ENCODE data around the gene GNAO1.

DNA sequence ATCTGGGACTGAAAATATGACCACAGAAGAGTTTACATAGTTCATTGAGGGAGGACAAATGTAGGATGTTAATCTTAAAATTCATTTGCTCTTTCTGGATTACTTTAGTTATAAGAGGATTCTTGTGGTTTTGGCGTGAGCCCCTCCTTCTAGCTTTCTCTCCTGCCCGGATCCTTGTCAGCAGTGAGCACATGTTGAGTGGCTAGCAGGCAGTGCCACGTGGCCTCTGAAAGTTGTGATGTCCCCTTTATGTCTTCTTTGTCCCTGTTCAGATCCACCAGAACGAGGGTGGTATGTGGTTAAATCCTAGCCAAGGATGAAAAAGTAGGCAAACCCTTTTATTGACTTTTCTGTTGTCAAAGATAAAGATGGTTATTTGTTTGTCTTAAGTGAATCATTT, 83.8 kb downstream of the GNAO1 start:
- TF ChIP-seq, protein P1, sequence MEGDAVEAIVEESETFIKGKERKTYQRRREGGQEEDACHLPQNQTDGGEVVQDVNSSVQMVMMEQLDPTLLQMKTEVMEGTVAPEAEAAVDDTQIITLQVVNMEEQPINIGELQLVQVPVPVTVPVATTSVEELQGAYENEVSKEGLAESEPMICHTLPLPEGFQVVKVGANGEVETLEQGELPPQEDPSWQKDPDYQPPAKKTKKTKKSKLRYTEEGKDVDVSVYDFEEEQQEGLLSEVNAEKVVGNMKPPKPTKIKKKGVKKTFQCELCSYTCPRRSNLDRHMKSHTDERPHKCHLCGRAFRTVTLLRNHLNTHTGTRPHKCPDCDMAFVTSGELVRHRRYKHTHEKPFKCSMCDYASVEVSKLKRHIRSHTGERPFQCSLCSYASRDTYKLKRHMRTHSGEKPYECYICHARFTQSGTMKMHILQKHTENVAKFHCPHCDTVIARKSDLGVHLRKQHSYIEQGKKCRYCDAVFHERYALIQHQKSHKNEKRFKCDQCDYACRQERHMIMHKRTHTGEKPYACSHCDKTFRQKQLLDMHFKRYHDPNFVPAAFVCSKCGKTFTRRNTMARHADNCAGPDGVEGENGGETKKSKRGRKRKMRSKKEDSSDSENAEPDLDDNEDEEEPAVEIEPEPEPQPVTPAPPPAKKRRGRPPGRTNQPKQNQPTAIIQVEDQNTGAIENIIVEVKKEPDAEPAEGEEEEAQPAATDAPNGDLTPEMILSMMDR (optimal IDR thresholded peaks at IDR 0.05 in 1 of 3, IDR thresholded peaks at IDR 0.05 in 1 of 3, conservative IDR thresholded peaks at IDR 0.05 in 1 of 3; ENCODE audit: extremely low read depth in 1 of 3, insufficient read depth in 2 of 3, low read length in 3 of 3), result no peak
- TF ChIP-seq EZH2 (IDR thresholded peaks at IDR 0.05; ENCODE audit: low read length), result no peak

Data from keratinocyte (primary cell).